HG02884 (cell line): ENCODE data around the gene HACD2.
"Not testable (repeated sequence)": the region's sequence is repeated elsewhere in the genome, so short reads cannot be mapped to it uniquely, and the experiment has no call there.

ENCODE experiments used
- ATAC-seq: cut with Tn5 transposase; IDR thresholded peaks from one replicate; pipeline ENCODE4 v1.9.1; 2021; ENCODE audit warnings: mild to moderate bottlenecking, moderate library complexity; ENCODE audit not compliant: unreplicated experiment

HACD2 gene

DNA sequence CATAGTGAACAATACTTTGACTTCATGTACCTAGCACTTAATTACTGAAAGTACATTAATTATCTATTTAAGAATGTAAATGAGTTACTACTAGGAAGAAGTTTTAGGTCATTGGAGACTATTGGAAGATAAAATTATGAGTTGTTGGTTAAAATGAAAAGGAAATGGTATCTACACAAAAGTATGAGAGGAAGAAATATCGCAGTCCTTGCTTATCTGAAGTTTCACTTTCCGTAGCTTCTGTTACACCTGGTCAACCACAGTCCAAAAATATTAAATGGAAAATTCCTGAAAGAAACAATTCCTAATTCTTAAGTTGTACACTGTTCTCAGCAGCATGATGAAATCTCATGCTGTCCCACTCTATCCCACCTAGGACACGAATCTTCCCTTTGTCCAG is 57.8 kb downstream of the HACD2 start:
- no peak for ATAC-seq

DNA sequence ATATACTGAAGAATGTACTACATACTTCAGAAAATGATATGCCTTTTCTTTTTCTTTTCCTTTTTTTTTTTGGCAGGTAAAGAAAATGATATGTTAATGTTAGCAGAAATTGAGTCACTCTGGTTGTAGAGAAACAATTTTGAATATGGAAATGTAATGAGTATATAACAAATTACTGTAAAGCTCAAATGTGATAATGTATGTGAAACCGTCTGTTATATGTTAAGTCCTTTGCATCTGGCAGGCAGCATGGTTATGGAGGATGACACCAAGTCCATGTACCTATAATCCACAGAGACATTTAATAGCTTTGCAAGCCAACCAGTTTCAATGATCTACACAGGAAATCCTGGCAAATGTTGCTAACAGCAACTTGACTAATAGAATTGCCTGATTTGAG is 58.4 kb downstream of the HACD2 start:
- no peak for ATAC-seq

DNA sequence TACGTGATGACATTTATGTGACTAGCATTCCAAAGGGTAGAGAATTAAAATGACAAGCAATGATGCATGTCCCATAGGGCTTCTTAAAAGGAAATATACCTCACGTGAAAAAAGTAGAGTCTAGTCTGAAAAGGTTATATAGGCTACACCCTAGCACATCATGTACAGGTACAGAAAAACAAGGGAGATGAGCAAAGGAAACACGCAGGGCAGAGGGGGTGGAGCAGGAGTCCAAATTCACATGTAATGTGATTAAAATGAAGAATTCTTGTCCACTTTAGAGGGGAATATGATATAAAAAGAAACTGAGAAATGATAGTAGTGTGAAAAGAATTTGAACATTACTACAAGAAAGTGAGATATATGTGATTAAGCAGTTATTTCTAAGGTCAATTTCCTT is 59.4 kb downstream of the HACD2 start:
- no peak for ATAC-seq

DNA sequence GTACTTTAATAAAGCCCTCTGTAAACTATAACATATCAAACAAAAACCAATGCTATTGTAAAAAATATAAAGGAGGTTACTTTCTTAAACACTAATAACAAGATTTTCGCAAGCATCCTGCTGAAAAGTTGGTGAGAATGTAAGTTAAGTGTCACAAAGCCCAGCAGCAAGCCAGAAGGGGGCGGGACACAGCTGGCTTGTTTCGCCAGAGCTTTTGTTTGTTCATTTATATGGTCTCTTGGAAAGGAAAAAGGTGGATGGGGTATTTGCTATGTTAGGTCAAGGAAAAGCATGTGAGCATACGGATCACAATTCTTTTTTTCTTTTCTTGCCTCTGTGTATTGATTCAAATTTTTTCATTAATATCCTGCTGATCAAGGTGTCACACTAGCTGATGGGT is 59.9 kb downstream of the HACD2 start:
- ATAC-seq, result no peak

DNA sequence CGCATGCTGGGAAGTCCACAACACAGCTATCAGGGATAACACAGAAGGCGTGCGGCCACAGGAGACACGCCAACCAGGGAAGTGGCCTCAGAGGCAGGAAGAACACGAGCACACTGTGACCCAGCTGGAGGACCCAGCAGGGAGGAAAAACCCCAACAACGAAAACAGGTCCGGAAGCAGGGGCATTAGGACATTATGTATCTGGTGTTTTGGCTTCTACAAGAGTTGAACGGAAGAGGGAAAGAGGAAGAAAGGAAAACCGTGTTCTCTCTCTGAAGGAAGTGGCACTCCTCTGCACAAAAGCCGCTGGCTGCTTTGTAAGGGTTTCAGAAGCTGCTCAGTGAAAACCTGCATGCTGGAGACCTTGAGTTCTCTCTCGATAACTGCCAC is 61.8 kb downstream of the HACD2 start:
- ATAC-seq, result no peak

DNA sequence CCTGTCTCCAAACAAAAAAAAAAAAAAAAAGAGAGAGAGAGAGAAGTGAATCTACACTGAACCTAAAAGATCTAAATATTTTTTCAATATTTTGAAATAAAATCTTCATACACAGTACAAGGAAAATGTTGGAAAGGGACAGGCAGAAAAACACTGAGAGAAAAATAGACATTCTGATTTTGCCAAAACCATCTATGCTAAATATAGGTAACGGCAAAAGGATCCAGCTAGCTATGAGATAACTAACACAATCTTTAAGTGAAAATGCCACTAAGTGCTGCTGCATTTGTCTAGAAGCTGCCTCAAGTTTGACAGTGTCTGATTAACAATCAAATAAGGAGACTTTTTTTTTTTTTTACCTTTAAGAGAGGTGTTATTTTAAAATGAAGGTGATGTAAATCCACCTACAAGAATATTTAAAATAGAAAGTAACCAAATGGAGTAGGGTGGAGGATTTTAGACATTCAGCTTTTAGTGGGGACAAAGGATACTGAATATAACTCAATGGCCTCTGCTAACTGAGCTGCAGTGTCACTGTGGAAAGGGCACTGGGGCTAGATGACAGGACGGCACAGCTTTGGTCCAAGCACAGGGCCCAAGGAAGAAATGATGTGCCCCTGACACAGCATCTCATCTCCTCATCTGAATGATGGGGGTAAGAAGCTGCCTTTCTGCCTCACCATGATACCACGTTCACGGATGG is 62.4 kb downstream of the HACD2 start:
- no peak for ATAC-seq

DNA sequence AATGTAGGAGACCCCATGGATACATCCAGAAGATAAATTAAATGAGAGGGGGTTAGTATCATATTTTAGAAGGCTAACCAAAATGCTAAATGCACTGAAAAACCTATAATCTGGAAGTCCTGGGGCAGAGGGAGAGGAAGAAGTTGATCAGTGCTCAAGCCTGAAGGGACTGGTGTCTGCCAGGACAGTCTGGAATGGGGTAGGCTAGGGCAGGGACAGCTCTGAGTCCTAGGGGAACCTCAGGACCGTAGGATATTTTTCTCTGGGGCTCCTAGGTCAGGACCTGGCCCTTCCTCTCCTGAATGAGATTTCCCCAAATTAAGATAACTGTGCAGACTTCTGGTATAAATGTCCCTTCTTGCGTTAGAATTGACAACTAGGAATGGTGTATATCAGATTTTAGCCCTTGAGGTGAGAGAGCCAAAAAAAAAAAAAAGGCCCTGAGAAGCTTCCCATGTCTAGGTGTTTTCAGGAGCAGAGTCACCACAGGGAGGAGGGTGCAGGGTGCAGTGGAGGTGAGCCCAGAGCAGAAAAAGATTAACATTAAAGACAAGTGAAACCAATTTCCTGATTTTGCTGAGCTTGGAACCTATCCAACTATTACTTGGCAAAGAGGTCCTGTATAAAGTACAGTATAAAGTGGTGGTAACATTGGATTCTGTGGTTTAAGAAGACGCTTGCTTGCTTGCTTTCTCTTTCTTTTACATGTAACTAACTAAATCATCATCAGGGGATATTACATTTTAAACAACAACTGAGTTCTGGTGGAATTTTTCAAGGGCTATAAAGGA is 63.5 kb downstream of the HACD2 start:
- ATAC-seq, result no peak

DNA sequence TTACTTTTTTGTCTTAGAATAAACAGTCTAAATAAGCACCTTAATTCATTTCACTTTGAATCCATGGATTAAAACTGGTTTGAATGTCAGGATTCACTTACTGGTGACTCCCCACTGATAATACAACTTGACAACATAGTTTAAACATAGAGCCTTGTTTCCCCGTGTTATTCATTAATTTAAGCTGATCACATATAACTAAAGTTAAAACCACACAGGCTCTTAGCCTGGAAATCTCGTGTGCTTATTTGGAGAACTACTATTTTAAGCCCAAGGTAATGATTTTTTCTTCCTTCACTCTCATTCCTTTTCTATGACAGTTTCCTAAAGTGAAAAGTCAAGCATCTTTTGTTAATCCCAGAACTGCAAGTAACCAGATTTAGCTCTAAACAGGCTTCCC is 64.2 kb downstream of the HACD2 start:
- no peak for ATAC-seq

DNA sequence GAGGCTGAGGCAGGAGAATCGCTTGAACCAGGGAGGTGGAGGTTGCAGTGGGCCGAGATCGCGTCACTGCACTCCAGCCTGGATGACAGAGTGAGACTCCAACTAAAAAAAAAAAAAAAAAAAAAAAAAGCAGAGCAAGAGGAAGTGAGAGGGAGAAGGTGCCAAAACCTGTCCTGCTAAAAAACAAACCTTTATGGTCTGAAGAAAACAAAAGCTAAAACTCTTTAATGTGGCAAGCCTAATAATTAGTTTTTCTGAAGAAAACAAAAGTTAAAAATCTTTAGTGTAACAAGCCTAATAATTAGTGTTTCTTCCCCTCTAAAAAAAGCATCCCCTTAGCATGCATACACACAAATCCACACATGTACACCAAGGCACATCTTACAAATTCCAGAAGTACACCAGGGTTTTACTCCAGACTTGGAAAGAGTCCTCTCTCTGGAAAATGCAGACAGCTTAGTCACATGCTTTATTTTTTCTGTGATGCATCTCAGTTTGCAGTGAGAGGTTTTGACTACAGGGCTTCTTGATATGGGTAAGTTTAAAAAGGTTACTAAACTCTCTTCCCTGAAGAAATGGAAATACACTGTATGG is 65.9 kb downstream of the HACD2 start:
- no peak for ATAC-seq

DNA sequence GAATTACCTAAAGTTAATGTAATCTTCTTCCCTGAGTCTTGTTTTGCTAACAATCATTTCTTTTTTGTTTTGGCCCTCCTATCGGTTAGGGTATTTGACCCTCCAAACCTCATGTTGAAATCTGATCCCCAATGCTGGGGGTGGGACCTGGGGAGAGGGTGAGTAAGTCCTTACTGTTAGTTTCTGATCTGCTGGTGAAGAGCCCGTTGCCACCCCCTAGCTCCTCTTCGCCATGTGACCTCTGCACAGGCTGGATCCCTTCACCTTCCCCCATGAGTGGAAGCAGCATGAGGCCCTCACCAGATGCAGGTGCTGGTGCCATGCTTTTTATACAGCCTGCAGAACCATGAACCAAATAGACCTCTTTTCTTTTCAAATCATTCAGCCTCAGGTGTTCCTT is 73.1 kb downstream of the HACD2 start:
- no peak for ATAC-seq

DNA sequence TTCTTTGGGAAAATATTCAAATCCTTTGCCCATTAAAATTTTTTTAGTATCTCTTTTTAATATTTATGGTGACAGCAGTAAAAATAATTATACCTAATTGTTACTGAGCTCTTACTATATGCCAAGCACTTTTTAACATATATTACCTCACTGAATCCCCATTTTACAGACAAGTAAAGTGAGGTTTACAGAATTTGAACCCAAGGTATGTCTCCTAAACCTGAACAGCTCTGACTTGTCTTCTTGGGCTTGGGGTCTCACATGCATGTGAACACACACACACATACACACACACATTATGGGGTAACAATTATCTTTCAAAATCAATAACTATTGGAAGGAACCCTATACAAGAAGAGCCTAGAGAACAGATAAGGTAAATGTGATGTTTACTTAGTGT is 73.8 kb downstream of the HACD2 start:
- ATAC-seq, result no peak

DNA sequence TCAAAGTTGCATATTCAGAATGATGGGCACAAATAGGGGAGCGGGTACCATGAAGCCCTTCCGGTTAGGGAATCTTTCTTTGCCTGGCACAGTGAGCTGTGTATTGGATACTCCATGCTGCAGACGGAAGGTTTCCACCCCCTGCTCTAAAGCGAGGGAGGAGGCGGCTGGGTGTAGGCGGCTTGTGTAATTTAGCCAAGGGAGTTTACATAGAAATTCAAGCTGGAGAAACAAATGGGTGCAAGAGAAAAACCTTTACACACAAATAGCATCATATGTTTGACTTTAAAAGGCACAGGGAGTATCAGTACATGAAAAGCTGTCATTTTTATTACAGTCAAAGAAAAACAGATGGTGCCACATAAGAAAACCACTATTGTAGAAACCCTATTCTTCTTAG is 76.7 kb downstream of the HACD2 start:
- ATAC-seq, result no peak

DNA sequence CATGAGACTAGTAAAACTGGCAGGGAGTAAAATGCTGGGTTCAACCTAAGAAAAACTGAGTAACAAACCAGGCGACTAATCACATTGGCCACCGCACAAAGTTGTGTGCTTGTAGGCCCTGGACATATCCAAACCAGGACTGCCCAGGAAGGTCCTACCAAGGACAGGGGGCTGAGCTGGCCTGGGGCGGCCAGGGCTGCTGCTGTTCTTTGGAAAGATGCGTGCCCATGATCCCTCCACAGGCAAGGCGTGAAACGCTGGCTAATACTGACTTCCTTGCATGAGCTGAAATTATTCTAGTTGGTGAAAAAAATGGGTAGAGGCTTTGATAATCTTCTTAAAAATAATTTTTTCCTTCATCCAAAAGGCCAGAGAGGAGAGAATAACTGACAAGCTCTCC is 79.0 kb downstream of the HACD2 start:
- ATAC-seq, result no peak

DNA sequence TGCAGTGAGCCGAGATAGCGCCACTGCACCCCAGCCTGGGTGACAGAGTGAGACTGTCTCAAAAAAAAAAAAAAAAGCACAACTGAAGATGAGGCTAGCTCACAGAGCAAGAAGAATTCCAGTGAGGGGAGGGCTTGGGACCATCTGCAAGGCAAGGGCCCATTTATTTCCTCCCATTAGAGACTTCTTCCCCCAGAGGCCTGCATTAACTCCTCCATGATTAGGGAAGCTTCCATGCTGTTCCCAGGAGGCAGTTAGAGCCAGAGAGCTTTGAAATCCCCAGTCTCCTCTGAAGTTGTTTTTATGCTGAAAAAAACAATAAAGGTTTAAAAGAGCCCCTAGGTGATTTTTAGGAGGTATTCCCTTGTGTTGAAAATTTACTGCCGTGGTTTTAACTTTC is 81.7 kb downstream of the HACD2 start:
- ATAC-seq, result no peak

DNA sequence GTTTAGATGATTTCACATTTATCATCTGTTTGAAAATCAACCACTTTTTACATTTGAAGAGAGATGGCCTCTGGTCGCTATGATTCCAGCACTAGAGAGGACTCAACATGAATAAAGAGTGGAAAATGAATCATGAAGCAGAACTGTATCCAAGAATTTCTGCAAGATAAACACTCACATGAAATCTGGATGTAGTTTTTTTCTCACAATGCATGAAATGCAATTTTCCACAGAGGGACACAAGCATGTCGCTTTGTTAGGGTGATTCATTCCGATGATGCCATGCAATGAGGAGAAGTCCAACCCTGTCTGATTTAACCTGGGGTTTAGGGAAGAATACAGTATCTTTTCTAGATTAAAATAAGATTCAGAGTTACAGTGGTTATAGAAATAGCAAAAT is 85.5 kb downstream of the HACD2 start:
- ATAC-seq, result no peak

DNA sequence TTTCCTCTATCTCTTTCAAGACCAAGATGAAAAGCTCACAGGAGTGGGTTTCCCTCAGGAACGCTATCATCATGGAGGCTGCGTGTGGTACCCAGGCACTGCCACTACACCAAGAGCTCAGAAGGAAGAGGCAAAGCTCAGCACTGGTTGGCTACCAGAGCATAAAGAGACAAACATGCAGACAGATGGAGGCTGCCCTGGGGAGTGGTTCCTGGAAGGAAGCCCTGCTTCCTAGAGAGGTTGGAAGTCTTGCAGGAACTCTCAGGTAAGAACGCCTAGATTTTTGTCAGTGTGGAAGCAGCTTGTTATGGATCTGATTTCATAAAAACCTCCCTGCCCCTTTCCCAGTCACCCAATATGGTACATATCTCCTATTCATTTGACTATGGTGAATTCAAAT is 86.1 kb downstream of the HACD2 start:
- ATAC-seq, result no peak

DNA sequence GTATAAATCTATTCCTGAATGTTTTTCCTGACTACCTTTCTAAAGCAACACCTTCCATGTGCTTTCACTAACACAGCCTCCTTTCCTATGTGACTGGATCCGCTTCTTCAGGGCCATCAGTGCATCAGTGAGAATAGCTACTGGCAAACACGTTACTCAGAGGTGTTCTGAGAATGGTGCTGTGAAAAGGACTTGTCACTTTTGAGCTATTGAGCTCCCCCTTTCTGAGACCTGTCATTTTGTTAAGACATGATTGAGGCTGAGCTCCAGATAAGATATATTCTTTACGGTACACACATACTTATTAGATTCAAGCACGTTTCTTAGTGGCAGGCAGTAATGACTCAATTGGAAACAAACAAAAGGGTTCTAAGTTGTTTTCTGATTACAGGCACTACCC is 90.9 kb downstream of the HACD2 start:
- no peak for ATAC-seq

DNA sequence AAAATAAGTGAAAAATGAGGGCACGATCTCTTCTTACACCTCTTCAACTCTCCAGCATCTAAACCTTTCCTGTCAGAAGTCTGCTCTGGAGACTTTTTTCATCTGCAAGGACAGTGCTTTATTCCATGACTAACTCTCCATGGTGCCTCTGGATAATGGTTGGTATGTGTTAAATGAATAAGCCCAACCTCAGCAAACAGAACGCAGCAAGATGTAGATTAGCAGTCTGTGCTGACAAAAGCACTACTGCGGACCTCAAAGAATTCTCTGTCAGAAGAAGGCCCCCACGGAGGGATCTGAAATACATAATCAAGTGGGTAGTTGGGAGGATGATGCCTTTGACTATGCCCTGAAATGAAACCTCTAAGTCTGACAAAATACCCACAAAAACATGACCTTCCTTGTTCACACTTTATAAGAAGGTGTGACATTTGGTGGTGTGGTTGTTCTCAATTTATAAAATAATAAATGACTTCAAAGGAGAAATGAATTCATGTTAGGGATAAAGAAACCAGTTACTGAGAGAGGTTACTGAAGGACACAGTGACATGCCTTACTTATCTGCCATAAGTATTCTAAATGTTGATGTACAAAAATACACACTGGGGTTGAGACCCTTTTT is 92.8 kb downstream of the HACD2 start:
- no peak for ATAC-seq

DNA sequence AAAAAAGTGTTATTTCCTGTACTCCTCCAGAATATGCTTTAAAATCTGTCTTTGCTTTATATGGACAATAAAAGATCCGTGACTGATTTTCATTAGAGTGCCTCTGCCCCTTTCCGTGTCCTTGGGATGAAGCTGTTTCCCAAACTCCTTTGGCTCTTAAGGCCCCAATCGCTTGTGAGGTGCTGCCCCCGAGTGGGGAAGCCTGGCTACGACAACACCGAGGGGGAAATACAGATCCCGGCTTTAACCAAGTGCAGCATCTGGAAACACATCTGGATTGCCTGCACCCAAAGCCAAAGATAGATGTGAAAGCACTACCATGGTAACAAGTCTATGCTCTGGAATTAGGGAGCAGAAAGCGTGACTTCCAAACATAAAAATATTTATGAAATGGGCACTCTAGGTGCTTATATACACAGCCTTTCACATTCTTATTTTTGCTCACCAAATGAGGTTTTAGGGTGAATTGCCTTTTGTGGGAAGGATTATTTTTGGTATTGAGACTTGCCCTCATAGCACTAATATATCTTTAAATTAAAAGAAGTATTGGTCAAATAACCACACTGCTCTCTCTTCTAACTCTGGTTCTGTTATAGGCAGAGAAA is 95.4 kb downstream of the HACD2 start:
- no peak for ATAC-seq

DNA sequence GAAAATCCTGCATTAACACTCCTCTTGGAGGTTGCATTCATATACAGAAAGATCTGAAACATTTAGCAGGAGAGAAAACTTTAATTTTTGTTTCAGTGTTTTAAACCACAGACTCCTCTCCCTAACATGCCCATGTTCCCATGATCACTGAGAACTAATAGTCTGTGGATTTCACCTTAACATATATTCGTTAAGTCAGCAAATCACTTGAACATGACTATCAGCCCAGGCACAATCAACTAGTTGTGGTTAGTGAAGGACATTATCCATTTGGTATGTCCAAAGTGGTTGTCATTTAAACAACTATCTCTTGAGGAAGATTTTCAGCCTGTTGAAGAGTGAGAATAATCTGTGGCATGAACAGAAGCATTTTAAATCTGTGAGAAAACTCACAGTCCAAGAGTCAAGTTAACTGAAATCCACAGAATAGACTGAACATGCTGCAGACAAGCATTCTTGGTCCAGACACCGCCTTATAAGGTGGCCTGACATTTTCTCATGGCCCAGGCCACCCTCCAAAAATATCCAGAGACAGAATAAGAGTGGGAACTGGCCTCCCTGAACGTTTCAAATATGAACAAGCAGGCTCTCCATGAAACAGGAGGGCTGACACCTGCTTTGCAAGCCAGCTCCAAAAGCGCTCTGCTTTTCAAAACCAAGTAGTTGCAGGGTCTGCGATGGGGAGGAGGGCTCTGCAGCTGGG is 96.1 kb downstream of the HACD2 start:
- ATAC-seq, result no peak

DNA sequence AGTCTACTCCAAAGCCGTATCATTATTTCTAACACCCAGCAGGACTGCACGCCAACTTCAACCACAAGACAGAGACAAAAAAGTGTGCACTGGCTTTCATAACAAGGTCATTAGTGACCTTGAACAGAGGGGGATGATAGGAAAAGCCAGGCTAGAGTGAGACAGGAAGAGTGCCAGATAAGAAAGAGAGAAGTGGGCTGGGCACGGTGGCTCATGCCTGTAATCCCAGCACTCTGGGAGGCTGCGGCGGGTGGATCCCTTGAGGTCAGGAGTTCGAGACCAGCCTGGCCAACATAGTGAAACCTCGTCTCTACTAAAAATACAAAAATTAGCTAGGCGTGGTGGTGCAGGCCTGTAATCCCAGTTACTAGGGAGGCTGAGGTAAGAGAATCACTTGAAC is 97.8 kb downstream of the HACD2 start:
- ATAC-seq, result not testable (repeated sequence)
